Activated CD8-positive, alpha-beta memory T cell treated with anti-CD3 and anti-CD28 coated beads for 36 hours (primary cell): Measurements from ENCODE around the gene YAF2. TPM values are rescaled to one million over a fixed set of nuclear protein-coding genes. Genes with fewer than 3 reads are reported as not detected.
"Not testable (repeated sequence)": the region's sequence is repeated elsewhere in the genome, so short reads cannot be mapped to it uniquely, and the experiment has no call there.

Source experiments
- CTCF ChIA-PET: fragments of 350-600 bp; sonication (Branson Sonifier 250); formaldehyde crosslinking; loops from one replicate; lab custom pipeline; 2021; ENCODE audit warnings: antibody characterized with exemption; lab: Charles Lee
- POLR2A ChIA-PET: fragments of 350-600 bp; sonication (Branson Sonifier 250); formaldehyde crosslinking; loops from one replicate; lab custom pipeline; 2021; ENCODE audit warnings: antibody characterized with exemption; lab: Charles Lee
- total RNA-seq, 2 experiments: library from RNA; stranded (reverse); gene quantifications; one replicate each; pipeline ENCODE4 v1.2.3, GENCODE V29; 2021

YAF2 gene
- total RNA-seq, 2 experiments from 2014 or later, result 33.9 to 34.4 TPM

DNA sequence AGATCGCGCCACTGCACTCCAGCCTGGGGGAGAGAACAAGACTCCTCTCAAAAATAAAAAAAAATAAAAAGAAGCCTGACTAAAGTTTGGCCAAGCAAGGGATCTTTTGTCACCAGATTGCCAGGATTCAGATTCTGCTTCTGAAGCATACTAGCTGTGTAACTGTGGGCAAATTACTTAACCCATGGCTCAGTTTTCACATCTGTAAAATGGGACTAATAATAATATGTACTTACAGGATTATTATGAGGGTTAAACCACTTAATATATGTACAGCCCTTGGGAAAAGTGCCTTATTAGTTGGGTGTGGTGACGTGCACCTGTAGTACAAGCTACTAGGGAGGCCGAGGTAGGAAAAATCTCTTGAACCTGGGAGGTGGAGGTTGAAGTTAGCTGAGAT lies 21.7 kb upstream of the YAF2 start:
- ChIA-PET CTCF (no interaction called here), POLR2A (interaction anchor here (0.6 kb wide), 1 partner anchor 55 kb away, joined by 8 read pairs; no protein-coding TSS in a partner anchor)

DNA sequence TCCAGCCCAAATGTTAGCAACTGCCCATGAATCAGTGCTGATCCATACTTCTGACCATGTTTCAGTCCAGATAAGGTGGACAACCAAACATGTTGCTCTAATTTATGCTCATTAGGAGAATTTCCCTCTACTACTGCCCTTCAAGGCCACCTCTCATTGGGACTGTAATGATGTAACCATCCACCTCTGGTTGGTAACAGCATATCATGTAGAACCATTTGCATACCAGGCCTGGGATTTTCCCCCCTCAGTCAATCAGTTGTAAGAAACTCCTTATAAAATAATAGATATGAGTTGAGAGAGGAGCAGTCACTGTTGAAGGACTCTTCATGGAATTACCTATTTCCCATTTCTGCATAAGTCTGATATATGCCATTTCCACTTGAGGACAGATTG lies 17.8 kb upstream of the YAF2 start:
- POLR2A ChIA-PET, result no interaction called here
- CTCF ChIA-PET, result no interaction called here

DNA sequence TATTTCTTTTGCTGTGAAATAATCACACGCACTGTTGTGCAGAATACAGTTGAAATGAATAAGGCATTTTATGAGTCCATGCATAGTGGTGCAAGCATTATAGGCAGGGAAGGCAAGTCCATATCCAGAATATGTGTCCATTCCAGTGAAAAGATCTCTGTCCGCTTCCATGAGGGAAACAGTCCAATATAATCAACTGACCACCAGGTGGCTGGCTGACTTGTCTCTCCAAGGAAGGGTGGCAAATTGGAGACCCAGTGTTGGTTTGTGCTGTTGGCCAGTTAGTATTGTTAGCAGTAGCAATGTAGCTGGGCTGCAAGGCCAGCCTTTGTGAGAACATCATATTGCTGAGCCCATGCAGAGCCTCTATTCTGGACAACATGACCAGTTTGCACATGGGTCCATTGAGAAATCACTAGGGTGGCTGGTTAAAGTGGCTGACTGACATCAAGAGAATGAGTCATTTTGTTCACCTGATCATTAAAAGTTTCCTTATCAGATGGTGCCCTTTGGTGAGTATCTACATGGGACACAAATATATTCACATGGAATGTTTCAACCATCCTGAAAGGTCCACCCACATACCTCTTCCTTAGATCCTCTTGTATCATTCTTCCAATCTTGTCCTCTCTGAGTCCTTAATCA lies 17.3 kb upstream of the YAF2 start:
- ChIA-PET POLR2A (interaction anchor here (0.6 kb wide), 1 partner anchor 48 kb away, joined by 4 read pairs; no protein-coding TSS in a partner anchor), CTCF (no interaction called here)

DNA sequence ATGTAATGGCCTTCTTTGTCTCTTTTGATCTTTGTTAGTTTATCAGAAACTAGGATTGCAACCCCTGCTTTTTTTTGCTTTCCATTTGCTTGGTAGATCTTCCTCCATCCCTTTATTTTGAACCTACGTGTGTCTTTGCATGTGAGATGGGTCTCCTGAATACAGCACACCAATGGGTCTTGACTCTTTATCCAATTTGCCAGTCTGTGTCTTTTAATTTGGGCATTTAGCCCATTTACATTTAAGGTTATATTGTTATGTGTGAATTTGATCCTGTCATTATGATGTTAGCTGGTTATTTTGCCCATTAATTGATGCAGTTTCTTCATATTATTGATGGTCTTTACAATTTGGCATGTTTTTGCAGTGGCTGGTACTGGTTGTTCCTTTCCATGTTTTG lies 14.6 kb upstream of the YAF2 start:
- CTCF ChIA-PET, POLR2A ChIA-PET: not testable (repeated sequence)

DNA sequence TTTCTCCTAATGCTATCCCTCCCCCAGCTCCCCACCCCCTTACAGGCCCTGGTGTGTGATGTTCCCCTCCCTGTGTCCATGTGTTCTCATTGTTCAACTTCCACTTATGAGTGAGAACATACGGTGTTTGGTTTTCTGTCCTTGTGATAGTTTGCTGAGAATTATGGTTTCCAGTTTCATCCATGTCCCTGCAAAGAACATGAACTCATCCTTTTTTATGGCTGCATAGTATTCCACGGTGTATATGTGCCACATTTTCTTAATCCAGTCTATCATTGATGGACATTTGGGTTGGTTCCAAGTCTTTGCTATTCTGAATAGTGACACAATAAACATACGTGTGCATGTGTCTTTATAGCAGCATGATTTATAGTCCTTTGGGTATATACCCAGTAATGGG lies 11.0 kb upstream of the YAF2 start:
- POLR2A ChIA-PET, CTCF ChIA-PET: not testable (repeated sequence)

DNA sequence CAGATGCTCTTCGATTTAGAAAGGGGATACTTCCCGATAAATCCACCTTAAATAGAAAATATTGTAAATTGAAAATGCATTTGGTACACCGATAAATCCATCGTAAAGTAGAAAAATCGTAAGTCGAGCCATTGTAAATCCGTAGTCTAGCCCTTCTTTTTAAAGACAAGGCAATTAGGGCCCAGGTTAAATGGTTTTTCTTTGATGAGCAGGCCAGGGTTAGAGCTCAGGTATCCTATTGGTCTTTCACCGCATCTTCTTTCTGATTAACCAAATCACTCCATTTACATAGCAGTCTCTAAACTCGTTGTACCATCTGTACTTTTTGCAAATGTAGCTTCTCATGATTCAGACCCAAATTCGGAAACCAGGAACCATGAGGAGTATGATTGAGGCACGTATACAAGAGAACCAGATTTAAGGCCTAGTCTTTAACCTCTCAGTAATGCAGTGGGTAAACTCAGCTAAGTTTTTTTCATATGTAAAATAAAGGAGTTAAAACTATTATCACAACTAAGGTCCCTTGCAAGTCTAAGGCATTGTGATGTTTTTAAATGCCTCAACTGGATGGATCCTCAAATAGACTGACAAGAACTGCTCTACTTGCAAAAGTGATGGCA lies 2.2 kb upstream of the YAF2 start:
- ChIA-PET CTCF (no interaction called here), POLR2A (no interaction called here)

DNA sequence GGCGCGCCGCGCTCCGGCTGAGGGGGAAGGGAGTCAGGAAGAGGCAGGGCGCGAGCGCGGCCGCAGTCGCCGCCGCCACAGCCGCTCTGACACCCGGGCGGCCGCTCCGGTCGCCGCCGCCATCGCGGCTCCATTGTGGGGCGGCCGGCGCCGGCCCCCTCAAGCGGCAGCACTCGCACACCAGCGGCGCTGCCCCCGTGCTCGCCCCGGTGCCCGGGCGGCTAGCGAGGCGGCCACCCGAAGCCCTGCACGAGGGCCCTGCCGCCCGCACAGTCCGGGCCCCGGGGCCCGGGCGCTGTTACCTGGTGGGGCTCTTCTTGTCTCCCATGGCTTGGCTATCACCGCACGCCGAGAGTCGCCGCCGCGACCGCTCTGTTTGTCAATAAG lies 202 bp downstream of the YAF2 start:
- CTCF ChIA-PET, result no interaction called here
- POLR2A ChIA-PET, result no interaction called here

DNA sequence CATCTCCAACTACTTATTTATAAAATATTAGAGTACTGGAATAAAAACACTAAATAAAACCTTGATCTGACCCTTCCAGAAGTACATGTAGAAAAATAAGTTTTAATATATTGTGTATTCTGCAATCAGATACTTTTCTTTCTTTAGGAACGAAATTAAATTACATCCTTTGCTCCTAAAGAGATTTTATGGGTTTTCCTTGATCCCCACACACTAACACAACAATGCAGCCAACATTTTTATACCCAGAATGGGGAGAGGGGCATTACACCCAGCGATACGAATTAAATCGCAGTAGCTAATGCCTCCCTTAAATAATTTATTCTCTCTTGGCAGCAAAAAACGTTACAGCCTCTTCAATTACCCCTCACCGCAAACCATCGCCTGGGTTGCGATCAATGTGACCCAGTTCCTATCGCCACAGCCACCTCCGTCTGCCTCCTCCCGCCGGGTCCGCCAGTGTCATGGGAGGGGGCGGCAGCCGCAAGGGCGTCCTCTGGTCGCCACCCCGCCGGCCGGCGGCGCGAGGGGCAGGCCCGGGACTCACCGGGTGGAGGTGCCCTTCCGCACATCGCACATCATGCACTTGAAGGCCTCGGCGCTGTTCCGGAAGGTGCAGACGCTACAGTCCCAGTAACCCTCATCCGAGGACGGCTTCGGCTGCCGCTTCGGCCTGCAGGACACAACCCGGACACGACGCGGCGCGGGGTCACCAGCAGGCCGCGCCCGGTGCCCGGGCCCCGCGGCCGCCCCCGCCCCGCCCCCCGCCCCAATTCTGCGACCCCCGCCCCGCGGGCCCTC lies 796 bp downstream of the YAF2 start:
- POLR2A ChIA-PET, result interaction anchor here (1.1 kb wide), 1 partner anchor 88 kb away, joined by 3 read pairs; no protein-coding TSS in a partner anchor

DNA sequence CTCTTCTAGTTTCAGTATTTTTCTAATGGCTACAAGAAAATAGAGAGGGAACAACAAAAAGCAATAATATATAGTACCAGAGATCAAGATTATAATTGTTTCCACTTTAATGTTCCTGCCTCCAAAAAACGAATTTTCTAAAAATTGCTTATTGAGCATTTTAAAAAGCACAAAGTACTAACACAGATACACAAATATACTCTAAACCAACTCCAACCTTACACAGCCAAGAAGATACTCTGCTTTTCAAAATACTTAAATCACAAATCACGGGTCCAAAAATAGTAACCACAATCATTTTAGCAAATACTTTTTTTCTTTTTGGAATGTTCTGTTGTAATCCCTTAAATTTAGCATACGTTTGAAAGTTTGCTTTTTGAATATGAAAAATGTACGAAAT lies 2.0 kb downstream of the YAF2 start:
- POLR2A ChIA-PET, result interaction anchor here (0.6 to 1.1 kb wide), 2 partner anchors 63 to 89 kb away, joined by 3 to 5 read pairs; no protein-coding TSS in a partner anchor
- CTCF ChIA-PET, result no interaction called here

More for the DNA sequence above, 796 bp downstream of the YAF2 start:
- CTCF ChIA-PET, result no interaction called here

DNA sequence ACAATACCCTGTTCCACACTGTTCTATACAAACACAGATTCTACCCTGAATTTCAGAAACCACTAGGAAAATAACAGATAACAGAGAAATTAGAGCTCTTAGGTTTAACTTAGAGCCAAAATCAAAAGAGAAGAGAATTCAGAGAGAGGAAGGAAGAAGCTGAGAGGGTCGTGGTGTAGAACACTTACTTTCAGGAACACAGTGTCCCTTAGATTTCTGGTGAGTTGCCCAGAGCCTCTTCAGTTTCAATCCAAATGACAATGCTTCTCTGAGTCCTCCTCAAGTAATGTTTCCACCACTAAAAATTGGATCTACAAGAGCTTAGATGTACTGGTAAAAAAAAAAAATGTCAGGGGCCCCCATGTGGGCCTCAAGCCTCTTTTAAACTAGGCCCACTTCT lies 2.6 kb downstream of the YAF2 start:
- ChIA-PET CTCF (interaction anchor here (1.4 kb wide), 1 partner anchor 96 kb away, joined by 3 read pairs; no protein-coding TSS in a partner anchor), POLR2A (interaction anchor here (0.6 kb wide), 1 partner anchor 64 kb away, joined by 5 read pairs; no protein-coding TSS in a partner anchor)

DNA sequence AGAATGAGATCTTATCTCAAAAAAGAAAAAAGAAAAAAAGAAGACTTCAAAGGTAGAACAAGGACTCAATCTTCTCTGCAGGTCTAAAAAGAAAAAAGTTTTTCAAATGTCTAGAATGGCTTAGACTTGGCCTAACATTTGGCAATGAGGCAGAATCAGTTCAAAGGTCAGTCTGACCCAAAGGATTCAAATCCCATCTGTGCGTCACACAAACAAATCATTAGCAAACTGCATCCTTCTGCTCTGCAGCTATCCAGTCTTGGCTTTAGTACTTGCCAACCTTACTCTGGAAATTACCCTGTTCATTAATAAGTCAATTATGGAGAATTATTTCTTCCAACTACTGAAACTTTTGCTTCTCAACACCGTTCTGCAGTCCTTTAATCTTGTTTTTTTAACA lies 3.1 kb downstream of the YAF2 start:
- CTCF ChIA-PET, result interaction anchor here (1.4 kb wide), 1 partner anchor 97 kb away, joined by 3 read pairs; no protein-coding TSS in a partner anchor
- POLR2A ChIA-PET, result no interaction called here

DNA sequence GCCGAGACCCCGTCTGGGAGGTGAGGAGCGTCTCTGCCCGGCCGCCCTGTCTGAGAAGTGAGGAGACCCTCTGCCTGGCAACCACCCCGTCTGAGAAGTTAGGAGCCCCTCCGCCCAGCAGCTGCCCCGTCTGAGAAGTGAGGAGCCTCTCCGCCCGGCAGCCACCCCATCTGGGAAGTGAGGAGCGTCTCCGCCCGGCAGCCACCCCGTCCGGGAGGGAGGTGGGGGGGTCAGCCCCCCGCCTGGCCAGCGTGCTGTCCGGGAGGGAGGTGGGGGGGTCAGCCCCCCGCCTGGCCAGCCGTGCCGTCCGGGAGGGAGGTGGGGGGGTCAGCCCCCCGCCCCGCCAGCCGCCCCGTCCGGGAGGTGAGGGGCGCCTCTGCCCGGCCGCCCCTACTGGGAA lies 10.5 kb downstream of the YAF2 start:
- CTCF ChIA-PET, POLR2A ChIA-PET: not testable (repeated sequence)

DNA sequence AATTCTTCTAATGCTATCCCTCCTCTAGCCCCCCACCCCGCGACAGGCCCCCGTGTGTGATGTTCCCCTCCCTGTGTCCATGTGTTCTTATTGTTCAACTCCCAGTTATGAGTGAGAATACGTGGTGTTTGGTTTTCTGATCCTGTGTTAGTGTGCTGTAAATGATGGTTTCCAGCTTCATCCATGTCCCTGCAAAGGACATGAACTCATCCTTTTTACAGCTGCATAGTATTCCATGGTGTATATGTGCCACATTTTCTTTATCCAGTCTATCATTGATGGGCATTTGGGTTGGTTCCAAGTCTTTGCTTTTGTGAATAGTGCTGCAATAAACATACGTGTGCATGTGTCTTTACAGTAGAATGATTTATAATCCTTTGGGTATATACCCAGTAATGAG lies 13.5 kb downstream of the YAF2 start:
- CTCF ChIA-PET, result interaction anchor here (0.5 kb wide), 1 partner anchor 37 kb away, joined by 3 read pairs; no protein-coding TSS in a partner anchor
- POLR2A ChIA-PET, result not testable (repeated sequence)

DNA sequence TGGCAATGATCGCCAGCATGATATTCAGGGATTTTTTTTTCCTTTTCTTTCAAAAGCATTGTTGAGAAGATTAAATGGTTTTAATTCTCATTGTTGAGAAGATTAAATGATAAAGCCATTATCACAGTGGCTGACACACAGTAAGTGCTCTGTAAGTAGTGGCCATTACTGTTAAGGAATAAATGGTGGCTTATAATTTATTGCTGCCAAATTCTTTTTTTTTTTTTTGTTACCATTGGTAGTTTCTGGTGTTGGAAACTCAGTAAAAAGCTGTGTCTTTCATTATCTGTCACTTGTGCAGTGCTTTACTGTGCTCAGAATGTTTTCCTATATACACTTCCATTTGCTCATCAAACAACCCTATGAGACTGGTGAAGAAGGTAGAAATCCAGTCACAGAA lies 15.3 kb downstream of the YAF2 start:
- POLR2A ChIA-PET, result no interaction called here
- CTCF ChIA-PET, result no interaction called here

DNA sequence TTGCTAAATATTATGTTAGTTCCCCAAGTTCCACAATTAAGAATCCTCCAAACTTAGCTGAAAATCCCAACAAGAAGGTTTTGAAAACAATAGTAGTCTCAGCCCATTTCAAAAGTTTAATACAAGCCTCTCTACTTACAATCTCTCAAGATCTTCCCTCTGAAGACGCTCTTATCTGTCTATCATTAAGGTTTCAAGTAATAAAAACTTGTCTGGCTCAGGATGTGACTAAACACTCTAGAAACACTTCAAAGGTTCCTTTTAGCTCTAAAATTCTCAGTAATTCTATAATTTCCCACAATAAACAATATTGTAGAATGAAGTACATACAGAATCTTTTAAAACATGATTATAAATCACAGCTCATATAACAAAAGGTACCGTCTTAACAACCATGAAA lies 16.3 kb downstream of the YAF2 start:
- ChIA-PET CTCF (interaction anchor here (1.1 kb wide), 1 partner anchor 11 kb away, joined by 4 read pairs; no protein-coding TSS in a partner anchor), POLR2A (interaction anchor here (1.1 kb wide), 1 partner anchor 110 kb away, joined by 3 read pairs; no protein-coding TSS in a partner anchor)

DNA sequence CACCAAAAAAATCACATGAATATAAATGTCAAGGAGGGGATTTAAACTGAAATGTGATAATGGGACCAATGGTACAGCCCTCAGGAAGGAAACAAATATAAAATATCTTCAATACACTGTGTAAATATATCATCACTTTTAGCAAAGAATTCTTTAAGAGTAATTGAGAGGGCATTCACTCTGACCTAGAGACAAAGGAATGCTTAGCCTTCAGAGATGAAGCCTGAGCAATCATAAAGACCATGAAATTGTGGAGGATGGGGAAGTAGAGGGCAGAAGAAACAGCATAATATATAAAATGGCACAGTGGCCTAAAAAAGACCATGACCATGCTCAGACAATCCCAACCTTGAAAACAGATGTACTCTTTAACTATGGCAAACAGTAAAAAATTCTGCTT lies 20.4 kb downstream of the YAF2 start:
- POLR2A ChIA-PET, result no interaction called here
- CTCF ChIA-PET, result interaction anchor here (1.4 kb wide), 1 partner anchor 30 kb away, joined by 3 read pairs; no protein-coding TSS in a partner anchor

DNA sequence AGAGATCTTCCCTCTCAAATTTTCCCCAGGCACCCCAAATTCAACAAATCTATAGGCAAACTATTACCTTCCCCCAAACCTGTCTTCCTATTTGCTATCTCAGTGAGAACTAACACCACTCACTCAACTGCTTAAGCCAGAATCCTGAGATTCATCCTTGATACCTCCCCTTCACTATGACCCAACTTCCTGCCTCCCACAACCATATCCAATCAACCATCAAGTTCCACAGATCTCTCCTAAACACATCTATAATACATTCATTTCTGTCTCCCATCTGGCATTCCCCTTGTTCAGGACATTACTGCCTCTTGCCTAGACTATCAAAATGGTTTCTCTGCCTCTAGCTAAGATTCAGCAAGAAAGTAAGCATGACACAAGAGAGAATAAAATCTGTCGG lies 21.3 kb downstream of the YAF2 start:
- ChIA-PET POLR2A (no interaction called here), CTCF (no interaction called here)

DNA sequence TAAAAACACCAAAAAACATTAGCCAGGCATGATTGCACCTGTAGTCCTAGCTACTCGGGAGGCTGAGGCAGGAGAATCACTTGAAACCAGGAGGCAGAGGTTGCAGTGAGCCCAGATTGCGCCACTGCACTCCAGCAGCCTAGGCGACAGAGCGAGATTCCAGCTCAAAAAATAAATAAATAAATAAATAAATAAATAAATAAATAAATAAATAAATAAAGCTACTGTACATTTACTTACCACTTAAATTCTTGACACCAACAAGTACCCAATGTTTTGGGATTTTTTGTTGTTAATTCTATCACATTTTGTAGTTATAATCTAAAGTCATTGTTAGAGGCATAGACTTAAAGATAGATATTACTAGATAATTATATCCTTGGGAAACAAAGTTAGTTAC lies 22.3 kb downstream of the YAF2 start:
- CTCF ChIA-PET, POLR2A ChIA-PET: not testable (repeated sequence)

DNA sequence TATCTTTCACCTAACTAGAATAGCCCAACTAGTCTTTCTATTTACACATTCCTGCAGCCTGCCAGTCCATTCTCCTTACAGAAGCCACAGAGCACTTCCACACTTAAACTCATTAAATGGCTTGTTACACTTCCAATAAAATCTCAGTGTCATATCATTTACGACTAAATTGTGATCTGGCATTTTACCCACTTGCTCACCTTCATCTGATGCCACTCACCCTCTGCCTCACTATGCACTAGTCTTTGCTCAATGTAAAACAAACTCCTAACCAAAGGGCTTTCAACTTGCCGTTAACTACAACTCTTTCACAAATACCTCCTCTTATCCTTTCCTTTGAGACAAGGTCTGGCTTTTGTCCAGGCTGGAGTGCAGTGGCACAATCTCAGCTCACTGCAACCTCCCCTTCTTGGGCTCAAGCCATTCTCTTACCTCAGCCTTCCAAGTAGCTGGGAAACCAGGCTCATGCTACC lies 24.1 kb downstream of the YAF2 start:
- CTCF ChIA-PET, result no interaction called here
- POLR2A ChIA-PET, result no interaction called here

DNA sequence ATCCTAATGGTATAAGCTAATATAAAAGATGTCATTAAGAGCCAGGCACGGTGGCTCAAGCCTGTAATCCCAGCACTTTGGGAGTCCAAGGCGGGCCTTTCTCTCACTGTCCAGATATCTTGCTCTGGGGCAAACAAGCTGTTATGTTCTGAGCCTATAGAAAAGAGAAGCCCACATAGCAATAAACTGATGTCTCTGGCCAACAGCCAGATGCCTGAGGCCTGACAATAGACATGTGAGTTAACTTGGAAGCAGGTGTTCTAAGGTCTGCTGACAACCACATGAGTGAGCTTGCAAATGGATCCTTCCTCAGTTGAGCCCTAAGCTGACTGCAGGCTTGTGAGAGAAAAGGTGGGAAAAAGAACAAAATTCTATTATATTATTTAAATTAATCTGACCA lies 25.0 kb downstream of the YAF2 start:
- ChIA-PET POLR2A (no interaction called here), CTCF (no interaction called here)
